DND-41 (cell line): ENCODE measurements around the gene ARMC2.

Experiments used
- ATAC-seq: fragments of 200-7000 bp; cut with Tn5 transposase; 3 replicates; pipeline ENCODE4 v1.9.1; 2021; ENCODE audit warnings: low read depth; ENCODE audit not compliant: insufficient read depth
- DNase-seq: peaks from one replicate; pipeline ENCODE4 v3.0.0-alpha.2; 2020
- H2AFZ ChIP-seq: 2 replicates; pipeline ENCODE4 v1.6.0; 2012; ENCODE audit warnings: low read depth, low read length
- H3K27ac ChIP-seq: 2 replicates; pipeline ENCODE4 v1.5.1; 2012; ENCODE audit warnings: low read length, inconsistent platforms
- H3K27me3 ChIP-seq: fragments of 200-600 bp; sonication (generic); 2 replicates; pipeline ENCODE4 v1.6.0; 2012; ENCODE audit warnings: low read length, mild to moderate bottlenecking, inconsistent platforms; ENCODE audit not compliant: insufficient read depth, poor library complexity
- H3K36me3 ChIP-seq: 2 replicates; pipeline ENCODE4 v1.5.1; 2012; ENCODE audit warnings: low read length, inconsistent platforms; ENCODE audit not compliant: insufficient read depth
- H3K4me1 ChIP-seq: 2 replicates; pipeline ENCODE4 v1.5.1; 2012; ENCODE audit warnings: mild to moderate bottlenecking, low read length; ENCODE audit not compliant: insufficient read depth
- H3K4me2 ChIP-seq: 2 replicates; pipeline ENCODE4 v1.6.0; 2012; ENCODE audit warnings: mild to moderate bottlenecking, moderate library complexity, low read length, inconsistent platforms; ENCODE audit not compliant: insufficient read depth
- H3K4me3 ChIP-seq, 2 experiments: fragments of 200-600 bp in 1 of 2; shearing (Covaris generic) in 1 of 2; 2 replicates each; pipeline ENCODE4 v1.5.1; 2012 to 2016; ENCODE audit warnings: inconsistent platforms in 2 of 2, low read length in 2 of 2, mild to moderate bottlenecking in 2 of 2, low read depth in 1 of 2, moderate library complexity in 1 of 2
- H3K79me2 ChIP-seq: 2 replicates; pipeline ENCODE4 v1.6.0; 2012; ENCODE audit warnings: low read length, inconsistent platforms; ENCODE audit not compliant: insufficient read depth
- H3K9ac ChIP-seq: 2 replicates; pipeline ENCODE4 v1.6.0; 2012; ENCODE audit warnings: low read depth, mild to moderate bottlenecking, inconsistent platforms, low read length, moderate library complexity
- H3K9me3 ChIP-seq: 2 replicates; pipeline ENCODE4 v1.5.1; 2012; ENCODE audit warnings: low read length, moderate library complexity, mild to moderate bottlenecking, inconsistent platforms; ENCODE audit not compliant: insufficient read depth, severe bottlenecking
- H4K20me1 ChIP-seq: 2 replicates; pipeline ENCODE4 v1.6.0; 2012; ENCODE audit warnings: low read length; ENCODE audit not compliant: insufficient read depth
- EZH2 ChIP-seq: IDR thresholded peaks from 3 replicates; pipeline ENCODE4 v1.6.1; 2012; ENCODE audit warnings: borderline replicate concordance, low read depth, mild to moderate bottlenecking, moderate library complexity, low read length, inconsistent platforms; ENCODE audit not compliant: severe bottlenecking
- TF ChIP-seq, protein P1 (sequence below): IDR thresholded peaks from 2 replicates; pipeline ENCODE4 v1.5.1; 2012; ENCODE audit warnings: borderline replicate concordance, low read length, moderate library complexity, mild to moderate bottlenecking; ENCODE audit not compliant: poor library complexity, severe bottlenecking; ENCODE audit errors: extremely low read depth

ARMC2 gene

DNA sequence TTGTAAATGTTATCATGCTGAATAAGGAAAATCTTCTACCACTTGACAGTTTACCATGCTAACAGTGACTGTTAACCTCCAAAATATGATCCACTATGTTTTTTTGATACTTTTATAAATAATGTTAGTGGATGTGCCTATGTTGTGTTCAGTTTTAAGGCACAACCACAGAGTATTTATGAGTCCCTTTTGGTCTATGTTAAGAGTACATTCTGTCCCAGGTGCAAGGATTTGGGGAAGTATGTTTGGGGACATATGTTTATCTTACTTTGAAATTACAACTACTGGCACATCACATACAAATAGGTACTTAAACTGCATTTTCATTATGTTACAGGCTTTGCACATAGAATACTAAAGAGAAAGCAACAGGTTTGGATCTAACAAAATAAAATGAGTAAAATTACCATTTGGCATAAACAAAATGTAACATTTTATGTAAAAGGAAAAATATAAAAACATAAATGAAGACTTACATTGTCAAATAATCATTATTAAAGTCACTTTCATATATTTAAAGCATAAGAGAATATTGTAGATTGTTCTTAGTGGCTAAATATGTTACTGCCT, 175.2 kb downstream of the ARMC2 start:
- Histone ChIP-seq H3K36me3 (no peaks in the 10 kb centered on the region), H3K79me2 (no peaks in the 10 kb centered on the region), H3K27me3 (no peaks in the 10 kb centered on the region), H3K4me3 (no peak overlapping the region), H3K4me1 (peaks cover 4% of the 10 kb centered on the region; the same call in 1 of the 2 replicates), H3K9ac (no peak overlapping the region), H2AFZ (no peak overlapping the region), H3K9me3 (no peaks in the 10 kb centered on the region), H3K4me2 (no peak overlapping the region), H4K20me1 (no peaks in the 10 kb centered on the region), H3K27ac (no peak overlapping the region)
- DNase-seq (no peak), ATAC-seq (no peak)
- TF ChIP-seq, protein P1, sequence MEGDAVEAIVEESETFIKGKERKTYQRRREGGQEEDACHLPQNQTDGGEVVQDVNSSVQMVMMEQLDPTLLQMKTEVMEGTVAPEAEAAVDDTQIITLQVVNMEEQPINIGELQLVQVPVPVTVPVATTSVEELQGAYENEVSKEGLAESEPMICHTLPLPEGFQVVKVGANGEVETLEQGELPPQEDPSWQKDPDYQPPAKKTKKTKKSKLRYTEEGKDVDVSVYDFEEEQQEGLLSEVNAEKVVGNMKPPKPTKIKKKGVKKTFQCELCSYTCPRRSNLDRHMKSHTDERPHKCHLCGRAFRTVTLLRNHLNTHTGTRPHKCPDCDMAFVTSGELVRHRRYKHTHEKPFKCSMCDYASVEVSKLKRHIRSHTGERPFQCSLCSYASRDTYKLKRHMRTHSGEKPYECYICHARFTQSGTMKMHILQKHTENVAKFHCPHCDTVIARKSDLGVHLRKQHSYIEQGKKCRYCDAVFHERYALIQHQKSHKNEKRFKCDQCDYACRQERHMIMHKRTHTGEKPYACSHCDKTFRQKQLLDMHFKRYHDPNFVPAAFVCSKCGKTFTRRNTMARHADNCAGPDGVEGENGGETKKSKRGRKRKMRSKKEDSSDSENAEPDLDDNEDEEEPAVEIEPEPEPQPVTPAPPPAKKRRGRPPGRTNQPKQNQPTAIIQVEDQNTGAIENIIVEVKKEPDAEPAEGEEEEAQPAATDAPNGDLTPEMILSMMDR: no peak
- TF ChIP-seq EZH2: no peak
